Measurements from ENCODE around the gene CEP85. TPM values are rescaled to one million over a fixed set of nuclear protein-coding genes. Genes with fewer than 3 reads are reported as not detected.

CEP85 gene
- total RNA-seq, 1 experiment from 2014 or later, result 42.5 TPM

DNA sequence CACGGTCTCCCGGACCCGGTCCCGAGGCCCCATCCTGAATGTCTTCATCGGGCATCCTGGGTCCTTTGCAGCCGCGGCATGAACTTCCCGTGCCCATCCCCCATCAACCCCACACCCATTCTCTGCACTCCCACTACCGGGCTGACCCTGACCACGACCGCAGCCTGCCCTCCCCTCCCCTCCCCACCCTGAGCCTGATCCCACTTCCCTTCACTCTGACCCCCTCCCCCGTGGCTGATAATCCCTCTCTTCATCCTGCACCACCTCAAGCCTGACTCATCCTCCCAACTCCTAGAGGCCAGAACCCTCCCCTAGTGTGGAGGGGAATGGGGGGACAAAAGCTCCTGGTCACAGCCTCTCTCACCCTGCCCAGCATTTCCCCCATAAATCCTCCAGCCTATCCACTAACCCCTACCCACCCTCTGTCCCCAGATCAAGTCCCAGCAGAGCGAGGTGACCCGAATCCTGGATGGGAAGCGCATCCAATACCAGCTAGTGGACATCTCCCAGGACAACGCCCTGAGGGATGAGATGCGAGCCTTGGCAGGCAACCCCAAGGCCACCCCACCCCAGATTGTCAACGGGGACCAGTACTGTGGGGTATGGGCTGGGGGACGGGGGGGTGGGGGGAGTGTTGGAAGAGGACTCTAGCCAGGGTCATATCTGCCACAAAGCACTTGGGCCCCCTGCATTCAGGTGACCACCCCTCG lies 46.5 kb downstream of the CEP85 start:
- Histone ChIP-seq H3K27ac (peak overlapping the region; percentile 63), H4K20me1 (ENCODE audit: insufficient read depth) (0 out of 2 replicates have a peak, but pooled peaks cover 3% of the 10 kb centered on the region), H3K4me3 (peak overlapping the region; percentile 62), H3K36me3 (ENCODE audit: low read depth) (peaks cover 14% of the 10 kb centered on the region; the same call in 1 of the 2 replicates), H3K27me3 (ENCODE audit: insufficient read depth, low read depth) (no peaks in the 10 kb centered on the region), H3K9me2 (ENCODE audit: insufficient read depth) (no peaks in the 10 kb centered on the region), H2AFZ (peak overlapping the region; percentile 68), H3K4me2 (peak overlapping the region; percentile 87), H3K9me3 (ENCODE audit: insufficient read depth, low read depth) (no peaks in the 10 kb centered on the region), H3F3A (ENCODE audit: insufficient read depth, low read depth) (peaks cover 42% of the 10 kb centered on the region), H3K4me1 (replicated peaks; ENCODE audit: insufficient read depth) (peaks cover 55% of the 10 kb centered on the region), H3K79me2 (ENCODE audit: low read depth) (peaks cover 9% of the 10 kb centered on the region; the same call in 1 of the 2 replicates)
- BruUV-seq (replicated peaks), result no TSS peak
- CTCF ChIA-PET, result interaction anchor here (0.6 to 0.7 kb wide), 3 partner anchors 30 to 120 kb away, joined by 5 to 13 read pairs (median 8); no protein-coding TSS in a partner anchor
- POLR2A ChIA-PET (ENCODE audit: unreplicated experiment), result interaction anchor here (0.6 kb wide), 1 partner anchor 47 kb away, joined by 3 read pairs; no protein-coding TSS in a partner anchor
- intact Hi-C loops (cut with micrococcal nuclease; ENCODE audit: unreplicated experiment), result no loop called here
- peak in 1 of 2 experiments; percentile 24 for DNase-seq
- TF ChIP-seq, protein P1, sequence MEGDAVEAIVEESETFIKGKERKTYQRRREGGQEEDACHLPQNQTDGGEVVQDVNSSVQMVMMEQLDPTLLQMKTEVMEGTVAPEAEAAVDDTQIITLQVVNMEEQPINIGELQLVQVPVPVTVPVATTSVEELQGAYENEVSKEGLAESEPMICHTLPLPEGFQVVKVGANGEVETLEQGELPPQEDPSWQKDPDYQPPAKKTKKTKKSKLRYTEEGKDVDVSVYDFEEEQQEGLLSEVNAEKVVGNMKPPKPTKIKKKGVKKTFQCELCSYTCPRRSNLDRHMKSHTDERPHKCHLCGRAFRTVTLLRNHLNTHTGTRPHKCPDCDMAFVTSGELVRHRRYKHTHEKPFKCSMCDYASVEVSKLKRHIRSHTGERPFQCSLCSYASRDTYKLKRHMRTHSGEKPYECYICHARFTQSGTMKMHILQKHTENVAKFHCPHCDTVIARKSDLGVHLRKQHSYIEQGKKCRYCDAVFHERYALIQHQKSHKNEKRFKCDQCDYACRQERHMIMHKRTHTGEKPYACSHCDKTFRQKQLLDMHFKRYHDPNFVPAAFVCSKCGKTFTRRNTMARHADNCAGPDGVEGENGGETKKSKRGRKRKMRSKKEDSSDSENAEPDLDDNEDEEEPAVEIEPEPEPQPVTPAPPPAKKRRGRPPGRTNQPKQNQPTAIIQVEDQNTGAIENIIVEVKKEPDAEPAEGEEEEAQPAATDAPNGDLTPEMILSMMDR (conservative IDR thresholded peaks at IDR 0.05), result no peak
- TF ChIP-seq EZH2 (IDR thresholded peaks at IDR 0.05; ENCODE audit: low read depth), result no peak

DNA sequence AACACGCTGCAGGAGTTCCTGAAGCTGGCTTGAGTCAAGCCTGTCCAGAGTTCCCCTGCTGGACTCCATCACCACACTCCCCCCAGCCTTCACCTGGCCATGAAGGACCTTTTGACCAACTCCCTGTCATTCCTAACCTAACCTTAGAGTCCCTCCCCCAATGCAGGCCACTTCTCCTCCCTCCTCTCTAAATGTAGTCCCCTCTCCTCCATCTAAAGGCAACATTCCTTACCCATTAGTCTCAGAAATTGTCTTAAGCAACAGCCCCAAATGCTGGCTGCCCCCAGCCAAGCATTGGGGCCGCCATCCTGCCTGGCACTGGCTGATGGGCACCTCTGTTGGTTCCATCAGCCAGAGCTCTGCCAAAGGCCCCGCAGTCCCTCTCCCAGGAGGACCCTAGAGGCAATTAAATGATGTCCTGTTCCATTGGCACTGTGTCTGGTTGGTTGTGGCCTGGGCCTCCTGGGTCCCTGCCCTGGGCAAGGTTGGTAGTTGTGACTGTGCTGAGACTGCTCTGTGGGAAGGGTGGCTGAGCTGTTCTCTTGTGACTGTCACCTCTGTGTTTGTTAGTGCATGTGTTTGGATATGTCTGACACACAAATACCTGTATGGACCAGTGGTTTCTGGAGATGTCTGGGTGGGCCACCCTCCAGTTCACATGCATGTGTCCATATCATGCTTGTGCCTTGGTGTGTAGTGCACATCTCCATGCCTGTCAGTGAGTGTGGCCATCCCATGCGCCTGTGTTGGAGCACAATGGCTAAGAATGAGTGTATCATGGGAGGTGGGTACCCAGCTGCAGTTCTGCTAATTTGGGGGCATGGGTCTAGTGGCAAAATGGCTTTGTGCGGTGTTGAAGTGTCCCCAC lies 47.3 kb downstream of the CEP85 start:
- peaks cover 47% of the 10 kb centered on the region for H3K4me1 ChIP-seq (replicated peaks; ENCODE audit: insufficient read depth)
- intact Hi-C loops (cut with micrococcal nuclease; ENCODE audit: unreplicated experiment), result no loop called here
- H3K27ac ChIP-seq, result no peak overlapping the region
- H3K36me3 ChIP-seq (ENCODE audit: low read depth), result peaks cover 14% of the 10 kb centered on the region; the same call in 1 of the 2 replicates
- no peaks in the 10 kb centered on the region for H3K9me2 ChIP-seq (ENCODE audit: insufficient read depth)
- TSS peak; percentile 72 for BruUV-seq (replicated peaks)
- peaks cover 33% of the 10 kb centered on the region; the same call in 1 of the 2 replicates for H3F3A ChIP-seq (ENCODE audit: insufficient read depth, low read depth)
- ChIA-PET POLR2A (ENCODE audit: unreplicated experiment) (interaction anchor here (0.5 to 0.6 kb wide), 2 partner anchors 48 to 1155 kb away, joined by 3 read pairs; no protein-coding TSS in a partner anchor), CTCF (interaction anchor here (0.7 kb wide), 1 partner anchor 112 kb away, joined by 5 read pairs; no protein-coding TSS in a partner anchor)
- H3K27me3 ChIP-seq (ENCODE audit: insufficient read depth, low read depth), result no peaks in the 10 kb centered on the region
- TF ChIP-seq EZH2 (IDR thresholded peaks at IDR 0.05; ENCODE audit: low read depth), result no peak
- no peaks in the 10 kb centered on the region for H3K9me3 ChIP-seq (ENCODE audit: insufficient read depth, low read depth)
- H3K79me2 ChIP-seq (ENCODE audit: low read depth), result peaks cover 9% of the 10 kb centered on the region; the same call in 1 of the 2 replicates
- DNase-seq, result no peak
- 0 out of 2 replicates have a peak, but pooled peaks cover 3% of the 10 kb centered on the region for H4K20me1 ChIP-seq (ENCODE audit: insufficient read depth)
- H3K4me3 ChIP-seq, result no peak overlapping the region
- peak overlapping the region; percentile 87 for H3K4me2 ChIP-seq
- H2AFZ ChIP-seq, result no peak overlapping the region

DNA sequence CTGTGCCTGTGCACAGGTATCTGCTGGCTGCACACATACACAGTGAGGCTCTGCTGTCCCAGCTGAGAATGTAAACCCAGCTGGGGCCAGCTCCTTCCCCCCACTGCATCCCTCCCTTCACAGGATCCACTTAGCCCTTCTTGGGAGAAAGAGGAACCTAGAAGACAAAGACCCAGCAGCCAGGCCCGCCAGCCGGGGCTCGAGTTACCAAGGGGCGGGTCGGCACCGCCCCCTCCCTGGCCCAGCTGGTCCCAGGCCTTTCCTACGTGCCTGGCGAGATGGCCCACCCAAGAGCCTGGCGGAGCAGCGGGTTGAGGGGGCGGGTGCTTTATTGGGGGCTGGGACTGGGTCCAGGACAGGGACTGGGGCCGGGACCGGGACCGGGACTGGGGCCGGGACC lies 48.0 kb downstream of the CEP85 start:
- intact Hi-C loops (cut with micrococcal nuclease; ENCODE audit: unreplicated experiment), result no loop called here
- no peaks in the 10 kb centered on the region for H3K27me3 ChIP-seq (ENCODE audit: insufficient read depth, low read depth)
- H3K27ac ChIP-seq, result no peak overlapping the region
- H3K4me1 ChIP-seq (replicated peaks; ENCODE audit: insufficient read depth), result peaks cover 41% of the 10 kb centered on the region
- no TSS peak for BruUV-seq (replicated peaks)
- peaks cover 8% of the 10 kb centered on the region; the same call in 1 of the 2 replicates for H3K36me3 ChIP-seq (ENCODE audit: low read depth)
- H3K4me3 ChIP-seq, result no peak overlapping the region
- no peak for TF ChIP-seq EZH2 (IDR thresholded peaks at IDR 0.05; ENCODE audit: low read depth)
- TF ChIP-seq, protein P1 (conservative IDR thresholded peaks at IDR 0.05), result no peak
- H3K79me2 ChIP-seq (ENCODE audit: low read depth), result peaks cover 9% of the 10 kb centered on the region; the same call in 1 of the 2 replicates
- 0 out of 2 replicates have a peak, but pooled peaks cover 3% of the 10 kb centered on the region for H4K20me1 ChIP-seq (ENCODE audit: insufficient read depth)
- H2AFZ ChIP-seq, result no peak overlapping the region
- POLR2A ChIA-PET (ENCODE audit: unreplicated experiment), result interaction anchor here (0.5 to 0.6 kb wide), 2 partner anchors 583 to 1154 kb away, joined by 3 to 4 read pairs; no protein-coding TSS in a partner anchor
- DNase-seq, result peak in 1 of 2 experiments; percentile 28
- peaks cover 27% of the 10 kb centered on the region; the same call in 1 of the 2 replicates for H3F3A ChIP-seq (ENCODE audit: insufficient read depth, low read depth)
- no peaks in the 10 kb centered on the region for H3K9me3 ChIP-seq (ENCODE audit: insufficient read depth, low read depth)
- no peaks in the 10 kb centered on the region for H3K9me2 ChIP-seq (ENCODE audit: insufficient read depth)
- no peak overlapping the region for H3K4me2 ChIP-seq
- CTCF ChIA-PET, result no interaction called here
